ENCODE results near the gene PCBP3. TPM values are rescaled to one million over a fixed set of nuclear protein-coding genes. Genes with fewer than 3 reads are reported as not detected.
"Not testable (repeated sequence)": the region's sequence is repeated elsewhere in the genome, so short reads cannot be mapped to it uniquely, and the experiment has no call there.

PCBP3 gene
- total and polyA plus RNA-seq, 4 donors: 0.36 to 1.6 (median 0.42) TPM

GRCh38 chr21:45603481-45603880 is 40.0 kb upstream of the PCBP3 start:
- peaks cover 0 to 2% (median 0%) of the 10 kb centered on the region in 4 donors for H3K27me3 ChIP-seq (ENCODE audit: control insufficient read depth in 4 of 4, insufficient read depth in 4 of 4, low read length in 3 of 4)
- no peak for DNase-seq (ENCODE audit: low spot score)
- no peaks in the 10 kb centered on the region for H3K4me1 ChIP-seq (ENCODE audit: control insufficient read depth in 4 of 4, insufficient read depth in 4 of 4, low read length in 3 of 4)
- H3K27ac ChIP-seq (ENCODE audit: low read depth in 1 of 2, low read length in 2 of 2): no peak overlapping the region
- no peak overlapping the region for H3K4me3 ChIP-seq (ENCODE audit: low read depth in 1 of 3, low read length in 3 of 3)
- no peak overlapping the region for H3K9ac ChIP-seq (ENCODE audit: low read depth in 1 of 2, low read length in 2 of 2)
- TF ChIP-seq EGR1 (IDR thresholded peaks at IDR 0.05; ENCODE audit: low read depth in 2 of 2) (no peak), CTCF (IDR thresholded peaks at IDR 0.05; ENCODE audit: low read depth, low read length, missing input control) (no peak), RXRA (IDR thresholded peaks at IDR 0.05) (no peak), FOXA1 (IDR thresholded peaks at IDR 0.05) (no peak), TAF1 (conservative IDR thresholded peaks at IDR 0.05) (no peak), REST (IDR thresholded peaks at IDR 0.05) (no peak), RAD21 (IDR thresholded peaks at IDR 0.05) (no peak), GABPA (IDR thresholded peaks at IDR 0.05 in 1 of 2, conservative IDR thresholded peaks at IDR 0.05 in 1 of 2) (no peak), SP1 (IDR thresholded peaks at IDR 0.05) (no peak), ATF3 (IDR thresholded peaks at IDR 0.05) (no peak), JUND (IDR thresholded peaks at IDR 0.05) (no peak), ZBTB33 (IDR thresholded peaks at IDR 0.05) (no peak), MAX (IDR thresholded peaks at IDR 0.05) (no peak), HNF4A (conservative IDR thresholded peaks at IDR 0.05) (no peak), FOXA2 (IDR thresholded peaks at IDR 0.05) (no peak), NR2F2 (IDR thresholded peaks at IDR 0.05) (no peak), YY1 (IDR thresholded peaks at IDR 0.05) (no peak), HNF4G (IDR thresholded peaks at IDR 0.05) (no peak)
- peaks cover 0 to 10% (median 1%) of the 10 kb centered on the region in 4 donors for H3K9me3 ChIP-seq (ENCODE audit: control insufficient read depth in 4 of 4, low read length in 3 of 4)
- H3K36me3 ChIP-seq (ENCODE audit: control insufficient read depth in 4 of 4, insufficient read depth in 3 of 4, low read depth in 1 of 4, low read length in 3 of 4): no peaks in the 10 kb centered on the region

- H3K9me3 ChIP-seq (ENCODE audit: control insufficient read depth in 4 of 4, low read length in 3 of 4); H3K9ac ChIP-seq (ENCODE audit: low read depth in 1 of 2, low read length in 2 of 2); DNase-seq (ENCODE audit: low spot score); H3K36me3 ChIP-seq (ENCODE audit: control insufficient read depth in 4 of 4, insufficient read depth in 3 of 4, low read depth in 1 of 4, low read length in 3 of 4); H3K4me1 ChIP-seq (ENCODE audit: control insufficient read depth in 4 of 4, insufficient read depth in 4 of 4, low read length in 3 of 4); H3K4me3 ChIP-seq (ENCODE audit: low read depth in 1 of 3, low read length in 3 of 3); H3K27me3 ChIP-seq (ENCODE audit: control insufficient read depth in 4 of 4, insufficient read depth in 4 of 4, low read length in 3 of 4); H3K27ac ChIP-seq (ENCODE audit: low read depth in 1 of 2, low read length in 2 of 2): not testable (repeated sequence)
- WGBS: 90% methylated on average over 7 of the region's 8 CpGs
These were observed 38.8 kb upstream of the PCBP3 start for GRCh38 chr21:45604681-45605080.
